ENCODE results near the gene SMIM35.

- TF ChIP-seq CTCF (IDR thresholded peaks at IDR 0.05; ENCODE audit: low read length): no peak
- TF ChIP-seq EZH2 (IDR thresholded peaks at IDR 0.05; ENCODE audit: borderline replicate concordance, low read length): no peak
Measured at GRCh38 chr11:118081241-118081958, 5.4 kb downstream of the SMIM35 start.
